NCI-H187 treated with DMSO at 0.1 percent for 48 hours (cell line): ENCODE measurements around the gene CDK18.

Source experiments
- DNase-seq: peaks from one replicate; lab custom pipeline; 2025; lab: John Stamatoyannopoulos, UW

The CDK18 gene

DNA sequence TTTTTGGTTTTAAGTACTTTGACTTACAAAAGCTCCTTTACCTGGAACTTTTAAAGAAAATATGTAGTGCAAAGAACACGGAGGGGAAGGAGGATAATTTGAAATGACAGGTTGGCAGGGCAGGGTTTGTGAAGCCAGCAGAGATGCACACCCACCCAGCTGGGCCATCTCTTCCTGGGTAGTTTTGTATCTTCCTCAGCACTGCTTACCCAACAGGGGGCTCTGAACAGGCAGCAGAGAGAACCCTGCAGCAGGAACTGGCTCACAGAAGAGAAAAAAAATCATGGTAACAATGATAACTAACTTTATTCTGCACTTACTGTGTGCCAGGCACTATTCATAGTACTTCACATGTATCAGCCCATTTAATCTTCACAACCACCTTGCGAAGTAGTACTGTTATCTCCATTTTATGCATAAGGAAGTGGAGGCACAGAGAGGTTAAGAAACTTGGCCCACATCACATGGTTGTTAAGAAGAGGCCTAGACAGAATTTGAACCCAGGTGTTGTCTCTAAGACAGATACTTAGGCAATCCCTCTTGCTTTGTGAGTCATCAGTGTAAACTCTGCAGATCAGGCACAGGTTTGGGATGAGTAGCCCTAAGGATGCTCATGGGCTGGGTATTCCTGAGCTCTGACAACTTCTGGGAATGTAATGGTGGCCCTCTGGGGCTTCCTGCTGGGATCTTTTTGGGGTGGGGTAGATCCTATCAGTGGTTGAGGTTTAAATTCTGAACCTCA is 66.5 kb downstream of the CDK18 start:
- DNase-seq: no peak

DNA sequence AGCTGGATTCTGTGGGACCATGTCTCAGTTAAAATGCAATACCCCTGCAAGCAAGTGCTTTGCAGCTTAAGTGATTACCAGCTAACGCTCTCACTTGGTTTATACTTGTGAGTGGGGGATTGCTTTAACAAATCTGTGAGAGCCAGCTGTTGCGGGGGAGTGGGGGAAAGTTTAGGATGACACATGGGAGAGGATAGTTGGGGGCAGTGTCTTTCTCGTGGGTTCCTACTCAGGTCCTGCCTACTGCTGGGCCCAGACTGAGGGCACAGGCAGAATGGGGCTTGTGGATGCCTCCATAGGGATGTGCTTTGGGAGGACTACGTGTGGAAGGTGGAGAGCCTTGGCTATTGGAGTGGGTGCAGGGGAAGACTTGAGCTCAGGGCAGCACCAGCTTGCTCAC is 67.3 kb downstream of the CDK18 start:
- DNase-seq: no peak

GRCh38 chr1:205572421-205572820 is 68.0 kb downstream of the CDK18 start:
- DNase-seq: no peak

DNA sequence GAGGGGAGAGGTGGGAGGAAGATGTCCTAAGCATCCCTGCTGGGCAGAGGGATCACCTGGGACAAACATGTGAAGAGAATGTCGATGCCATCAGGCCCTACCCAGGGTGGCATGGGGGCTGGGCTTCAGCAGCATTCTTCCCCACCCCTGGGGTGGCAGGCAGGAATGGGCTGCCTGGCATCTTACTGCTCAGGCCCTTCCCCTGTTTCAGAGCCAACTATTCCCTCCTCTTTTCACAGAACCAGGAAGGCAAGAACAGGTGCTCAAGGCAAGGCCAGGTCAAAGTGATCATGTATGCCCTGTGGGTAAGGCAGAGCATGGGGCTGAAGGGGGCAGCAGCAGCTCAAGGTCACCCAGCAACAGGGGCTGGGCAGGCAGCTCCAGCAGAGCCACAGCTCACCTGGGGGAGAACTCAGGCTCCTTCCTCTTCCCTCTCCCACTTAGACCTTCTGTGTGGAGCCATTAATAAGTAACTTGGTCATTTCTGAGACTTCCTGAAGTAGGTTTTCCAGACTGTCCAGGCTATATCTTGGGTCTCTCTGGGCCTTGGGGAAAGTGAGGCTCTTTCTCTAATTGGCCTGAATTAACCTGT is 70.9 kb downstream of the CDK18 start:
- no peak for DNase-seq

GRCh38 chr1:205576011-205576410 is 71.5 kb downstream of the CDK18 start:
- no peak for DNase-seq

GRCh38 chr1:205576805-205577761 is 72.6 kb downstream of the CDK18 start:
- no peak for DNase-seq

GRCh38 chr1:205577874-205578658 is 73.6 kb downstream of the CDK18 start:
- no peak for DNase-seq

- peak; percentile 45 for DNase-seq
These were observed 74.5 kb downstream of the CDK18 start for GRCh38 chr1:205578780-205579571.

- DNase-seq: no peak
These were observed 75.2 kb downstream of the CDK18 start for GRCh38 chr1:205579711-205580110.

- DNase-seq: no peak
These were observed 75.9 kb downstream of the CDK18 start for GRCh38 chr1:205580140-205580922.

GRCh38 chr1:205580923-205581180 is 76.4 kb downstream of the CDK18 start:
- no peak for DNase-seq

- DNase-seq: no peak
These were observed 77.0 kb downstream of the CDK18 start for GRCh38 chr1:205581321-205581980.

DNA sequence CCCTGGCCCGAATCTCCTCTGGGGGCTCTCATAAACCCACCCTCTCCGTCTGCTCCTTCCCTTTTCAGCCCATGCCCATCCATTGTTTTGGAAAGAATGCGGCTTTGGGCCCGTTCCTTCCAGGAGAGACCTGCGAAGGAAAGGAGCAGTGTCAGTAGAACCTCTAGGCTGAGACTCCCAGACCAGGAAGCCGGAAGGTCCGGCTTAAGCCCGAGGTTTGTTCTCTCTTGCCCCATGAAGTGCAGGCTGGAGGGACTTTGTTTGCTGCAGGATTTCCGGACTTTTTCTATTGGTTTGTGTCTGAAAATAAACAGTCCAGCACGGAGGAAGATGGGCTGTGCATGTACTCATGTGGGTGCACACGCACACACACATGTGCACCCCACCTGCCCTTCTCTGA is 77.6 kb downstream of the CDK18 start:
- no peak for DNase-seq
